HG03520 (cell line): ENCODE measurements around the gene LCN2.
A peak's percentile ranks its signal among the peaks of the same experiment; 100 is the strongest.

Experiments used
- ATAC-seq: cut with Tn5 transposase; IDR thresholded peaks from one replicate; pipeline ENCODE4 v1.9.1; 2021; ENCODE audit warnings: mild to moderate bottlenecking, moderate library complexity; ENCODE audit not compliant: unreplicated experiment

LCN2 gene

GRCh38 chr9:128114326-128115186, 34.7 kb upstream of the LCN2 start:
- ATAC-seq: no peak

- no peak for ATAC-seq
Observed at GRCh38 chr9:128115187-128116103, 33.8 kb upstream of the LCN2 start.

- ATAC-seq: no peak
Observed at GRCh38 chr9:128116104-128117083, 32.9 kb upstream of the LCN2 start.

GRCh38 chr9:128117613-128118471, 31.4 kb upstream of the LCN2 start:
- ATAC-seq: peak; percentile 57

- ATAC-seq: no peak
Observed at GRCh38 chr9:128118472-128118857, 30.8 kb upstream of the LCN2 start.

- ATAC-seq: no peak
Observed at GRCh38 chr9:128118971-128119665, 30.1 kb upstream of the LCN2 start.

GRCh38 chr9:128120061-128120740, 29.1 kb upstream of the LCN2 start:
- no peak for ATAC-seq

- ATAC-seq: no peak
Observed at GRCh38 chr9:128120741-128121465, 28.4 kb upstream of the LCN2 start.

GRCh38 chr9:128121466-128121810, 27.8 kb upstream of the LCN2 start:
- no peak for ATAC-seq

- no peak for ATAC-seq
Observed at GRCh38 chr9:128121924-128122808, 27.1 kb upstream of the LCN2 start.

- no peak for ATAC-seq
Observed at GRCh38 chr9:128122809-128123175, 26.5 kb upstream of the LCN2 start.

GRCh38 chr9:128123451-128124080, 25.7 kb upstream of the LCN2 start:
- no peak for ATAC-seq

- no peak for ATAC-seq
Observed at GRCh38 chr9:128124451-128124850, 24.8 kb upstream of the LCN2 start.

- no peak for ATAC-seq
Observed at GRCh38 chr9:128124873-128125579, 24.2 kb upstream of the LCN2 start.

GRCh38 chr9:128125580-128126354, 23.5 kb upstream of the LCN2 start:
- no peak for ATAC-seq
